Uterus (tissue), 4 donors: ENCODE data around the gene CHCHD10. TPM values are rescaled to one million over a fixed set of nuclear protein-coding genes. Genes with fewer than 3 reads are reported as not detected.

Experiments used
- DNase-seq, 2 donors: peaks; one replicate each; pipeline ENCODE4 v3.0.0-alpha.2; 2019 to 2020
- H3K27ac ChIP-seq, 2 donors: fragments of 200-600 bp; sonication (generic); 1 replicate in 1 of 2; 2 replicates in 1 of 2; pipeline ENCODE4 v1.5.1; 2016 to 2018
- H3K27me3 ChIP-seq, 2 donors: fragments of 200-600 bp; sonication (generic); one replicate each; pipeline ENCODE4 v1.5.1; 2018 to 2019; ENCODE audit warnings: control low read depth in 1 of 2
- H3K36me3 ChIP-seq, 2 donors: fragments of 200-600 bp; sonication (generic); one replicate each; pipeline ENCODE4 v1.5.1; 2019; ENCODE audit warnings: control low read depth in 1 of 2
- H3K4me1 ChIP-seq, 2 donors: fragments of 200-600 bp; sonication (generic); one replicate each; pipeline ENCODE4 v1.5.1; 2018 to 2019; ENCODE audit warnings: control low read depth in 1 of 2
- H3K4me3 ChIP-seq, 2 donors: fragments of 200-600 bp; sonication (generic); 1 replicate in 1 of 2; 2 replicates in 1 of 2; pipeline ENCODE4 v1.5.1; 2018 to 2019; ENCODE audit warnings: mild to moderate bottlenecking in 1 of 2
- H3K9me3 ChIP-seq, 2 donors: fragments of 200-600 bp; sonication (generic); one replicate each; pipeline ENCODE4 v1.5.1; 2019; ENCODE audit warnings: control low read depth in 1 of 2
- POLR2A ChIP-seq, 2 donors: fragments of 450-650 bp; IDR thresholded peaks; one replicate each; pipeline ENCODE4 v1.6.1; 2016; ENCODE audit warnings: antibody characterized with exemption in 2 of 2, mild to moderate bottlenecking in 1 of 2, moderate library complexity in 1 of 2
- intact Hi-C: fragments of 100-400 bp; cut with DNase I; formaldehyde crosslinking; loops from one replicate; pipeline ENCODE4 v1.15.1; 2023; ENCODE audit warnings: low total_unique reads
- total RNA-seq, 4 donors: library from RNA; depleted of rRNA in 3 of 4; stranded (reverse); fragments of >200 nt in 3 of 4; gene quantifications; one replicate each; pipeline versions ENCODE4 v1.1.0 to v1.2.4, GENCODE V29; 2014 to 2023
- TF ChIP-seq, protein P1 (sequence below), 4 experiments: fragments of 200-600 bp in 2 of 4; fragments of 450-650 bp in 2 of 4; sonication (generic) in 2 of 4; IDR thresholded peaks; one replicate each; pipeline ENCODE4 v1.5.1; 2016 to 2019; ENCODE audit warnings: antibody characterized with exemption in 4 of 4, mild to moderate bottlenecking in 2 of 4, moderate library complexity in 1 of 4
- donor health status: DM: yes; HTN: yes; CAD: no.

Gene CHCHD10
- total RNA-seq, 4 donors from 2014 or later: 0.88 to 21.0 TPM; not detected in 2

DNA sequence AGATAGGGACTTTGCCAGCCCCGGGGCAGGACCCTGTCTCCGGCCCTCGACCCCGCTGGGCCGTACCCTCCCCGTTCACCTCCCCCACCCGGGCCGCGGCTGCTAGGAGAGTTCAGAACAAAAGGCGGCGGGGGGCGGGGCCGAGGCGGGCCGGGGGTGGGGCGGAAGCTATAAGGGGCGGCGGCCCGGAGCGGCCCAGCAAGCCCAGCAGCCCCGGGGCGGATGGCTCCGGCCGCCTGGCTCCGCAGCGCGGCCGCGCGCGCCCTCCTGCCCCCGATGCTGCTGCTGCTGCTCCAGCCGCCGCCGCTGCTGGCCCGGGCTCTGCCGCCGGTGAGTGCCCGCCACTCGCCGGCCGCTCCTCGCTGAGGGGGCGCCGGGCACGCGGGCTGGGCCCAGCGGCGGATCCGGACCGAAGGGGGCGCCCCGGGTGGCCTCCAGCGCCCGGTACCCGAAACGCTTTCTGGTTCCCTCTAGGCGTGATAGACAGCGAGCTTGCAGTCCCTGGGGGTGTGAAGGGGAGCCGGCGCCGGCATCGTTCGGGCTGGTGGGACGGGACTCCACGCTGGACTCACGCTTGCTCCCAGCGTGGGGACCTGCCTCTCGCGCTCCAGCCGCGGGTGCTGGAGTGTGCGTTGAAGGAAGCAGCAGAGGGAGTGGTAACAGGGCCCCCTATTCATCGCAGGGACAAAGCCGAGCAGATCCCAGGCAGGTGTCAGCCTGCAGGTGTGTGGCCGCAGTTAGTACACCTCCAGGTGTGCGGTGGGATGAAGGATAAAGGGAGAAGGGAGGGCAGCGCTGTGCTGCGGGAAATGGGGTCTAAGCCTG, 5.1 kb upstream of the CHCHD10 start, which contains the start of gene MMP11:
TSS of gene MMP11 (plus strand) at position 201 of the 825 bp plus-strand sequence. CDS start at position 223, 22 bp downstream.
- no peaks in the 10 kb centered on the region for H3K4me1 ChIP-seq
- peak within 1 kb of the TSS; percentile 49 to 56 for H3K27ac ChIP-seq
- intact Hi-C loops: no loop called here

DNA sequence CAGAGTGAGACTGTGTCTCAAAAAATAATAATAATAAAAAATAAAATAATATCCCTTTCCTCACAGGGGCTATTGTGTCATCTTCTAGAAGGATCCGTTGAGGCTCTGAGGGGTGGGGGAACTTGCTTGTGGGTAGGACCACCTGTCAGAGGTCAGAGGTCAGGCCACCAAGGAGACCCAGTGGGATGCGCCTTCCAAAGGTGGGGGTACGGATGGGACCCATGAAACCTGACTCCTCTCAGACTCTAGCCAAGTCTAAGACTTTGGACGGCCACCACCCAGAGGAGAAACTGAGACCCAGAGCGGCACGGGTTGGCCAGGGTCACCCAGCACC, 4.5 kb upstream of the CHCHD10 start:
- peak in 1 of 2 donors; percentile 40 for DNase-seq
- Histone ChIP-seq H3K4me3 (peak overlapping the region; percentile 11 to 45), H3K36me3 (no peaks in the 10 kb centered on the region), H3K27ac (peak overlapping the region; percentile 49 to 56), H3K4me1 (no peaks in the 10 kb centered on the region), H3K9me3 (no peaks in the 10 kb centered on the region), H3K27me3 (no peaks in the 10 kb centered on the region)
- intact Hi-C loops: no loop called here
- TF ChIP-seq, protein P1, sequence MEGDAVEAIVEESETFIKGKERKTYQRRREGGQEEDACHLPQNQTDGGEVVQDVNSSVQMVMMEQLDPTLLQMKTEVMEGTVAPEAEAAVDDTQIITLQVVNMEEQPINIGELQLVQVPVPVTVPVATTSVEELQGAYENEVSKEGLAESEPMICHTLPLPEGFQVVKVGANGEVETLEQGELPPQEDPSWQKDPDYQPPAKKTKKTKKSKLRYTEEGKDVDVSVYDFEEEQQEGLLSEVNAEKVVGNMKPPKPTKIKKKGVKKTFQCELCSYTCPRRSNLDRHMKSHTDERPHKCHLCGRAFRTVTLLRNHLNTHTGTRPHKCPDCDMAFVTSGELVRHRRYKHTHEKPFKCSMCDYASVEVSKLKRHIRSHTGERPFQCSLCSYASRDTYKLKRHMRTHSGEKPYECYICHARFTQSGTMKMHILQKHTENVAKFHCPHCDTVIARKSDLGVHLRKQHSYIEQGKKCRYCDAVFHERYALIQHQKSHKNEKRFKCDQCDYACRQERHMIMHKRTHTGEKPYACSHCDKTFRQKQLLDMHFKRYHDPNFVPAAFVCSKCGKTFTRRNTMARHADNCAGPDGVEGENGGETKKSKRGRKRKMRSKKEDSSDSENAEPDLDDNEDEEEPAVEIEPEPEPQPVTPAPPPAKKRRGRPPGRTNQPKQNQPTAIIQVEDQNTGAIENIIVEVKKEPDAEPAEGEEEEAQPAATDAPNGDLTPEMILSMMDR (IDR thresholded peaks at IDR 0.05): no peak
- TF ChIP-seq POLR2A (IDR thresholded peaks at IDR 0.05): no peak

More for the DNA sequence above, 5.1 kb upstream of the CHCHD10 start, which contains the start of gene MMP11:
- TF ChIP-seq, protein P1 (IDR thresholded peaks at IDR 0.05): peak in 2 of 4 experiments; percentile 23 to 27
- peak in 1 of 2 donors; percentile 39 for TF ChIP-seq POLR2A (IDR thresholded peaks at IDR 0.05)
- Histone ChIP-seq H3K9me3 (no peaks in the 10 kb centered on the region), H3K4me3 (peak within 1 kb of the TSS; percentile 11 to 45), H3K27me3 (no peaks in the 10 kb centered on the region), H3K36me3 (no peaks in the 10 kb centered on the region)
- peak; percentile 59 to 63 for DNase-seq

DNA sequence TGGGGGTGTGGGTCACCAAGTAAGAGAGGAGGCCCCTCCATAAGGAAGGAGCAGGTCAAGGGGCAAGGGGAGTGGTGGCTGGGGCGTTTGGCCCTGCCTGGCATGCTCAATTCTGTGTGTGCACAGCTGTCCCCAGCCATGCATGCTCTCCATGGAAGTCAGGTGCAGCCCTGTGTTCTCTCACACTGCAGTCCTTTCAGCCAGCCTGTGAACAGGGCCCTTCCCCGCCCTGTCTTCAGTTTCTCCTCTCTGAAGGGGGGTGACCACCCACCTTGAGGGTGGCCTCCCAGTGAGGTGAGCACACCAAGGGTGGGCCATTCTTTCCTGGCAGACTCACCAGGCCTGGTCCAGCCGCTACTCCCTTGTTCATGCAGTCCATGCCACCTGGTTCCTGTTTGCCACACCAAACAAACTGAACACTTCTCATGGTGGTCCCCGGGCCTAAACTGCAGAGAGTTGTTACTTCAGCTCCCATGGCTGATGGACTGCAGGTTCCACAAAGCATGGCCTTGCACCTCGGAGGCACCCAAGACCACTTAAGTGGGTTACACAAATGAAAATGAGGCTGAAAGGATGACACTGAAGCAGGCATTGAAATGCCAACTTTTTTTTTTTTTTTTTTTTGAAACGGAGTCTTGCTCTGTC, 1.7 kb upstream of the CHCHD10 start:
- H3K36me3 ChIP-seq: no peaks in the 10 kb centered on the region
- no peaks in the 10 kb centered on the region for H3K9me3 ChIP-seq
- no peaks in the 10 kb centered on the region for H3K4me1 ChIP-seq
- no peak for TF ChIP-seq POLR2A (IDR thresholded peaks at IDR 0.05)
- TF ChIP-seq, protein P1 (IDR thresholded peaks at IDR 0.05): no peak
- no peaks in the 10 kb centered on the region for H3K27me3 ChIP-seq
- DNase-seq: no peak
- H3K4me3 ChIP-seq: no peak overlapping the region
- intact Hi-C loops: loop anchor here (5.0 kb wide), 1 partner anchor 78 kb away; no protein-coding TSS in a partner anchor
- H3K27ac ChIP-seq: no peak overlapping the region

DNA sequence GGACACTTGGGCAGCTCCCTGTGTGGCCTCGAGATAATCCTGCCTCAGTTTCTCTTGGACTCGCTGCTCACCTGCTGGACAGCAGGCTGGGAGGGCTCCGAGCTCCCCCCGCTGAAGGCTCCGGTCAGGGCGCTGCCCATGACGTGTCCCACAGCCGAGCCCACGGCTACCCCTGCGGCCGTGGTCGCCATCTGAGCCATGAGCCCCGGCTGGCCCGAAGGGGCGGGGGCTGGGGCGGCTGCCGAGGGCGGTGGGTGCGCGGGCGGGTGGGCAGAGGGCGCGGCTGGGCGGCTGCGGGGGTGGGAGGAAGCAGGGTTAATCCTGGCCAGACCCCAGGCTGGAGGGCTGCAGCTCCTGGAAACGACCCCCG, 484 bp downstream of the CHCHD10 start:
- TF ChIP-seq POLR2A (IDR thresholded peaks at IDR 0.05): no peak
- TF ChIP-seq, protein P1 (IDR thresholded peaks at IDR 0.05): no peak
- Histone ChIP-seq H3K36me3 (no peaks in the 10 kb centered on the region), H3K27ac (peak overlapping the region; percentile 43 to 57), H3K4me3 (peak overlapping the region; percentile 36 to 44), H3K4me1 (peaks cover 0 to 3% of the 10 kb centered on the region in 2 donors), H3K27me3 (no peaks in the 10 kb centered on the region), H3K9me3 (no peaks in the 10 kb centered on the region)
- intact Hi-C loops: loop anchor here (5.0 kb wide), 1 partner anchor 80 kb away; no protein-coding TSS in a partner anchor
- no peak for DNase-seq
